ENCODE measurements around the gene TWIST1. TPM values are rescaled to one million over a fixed set of nuclear protein-coding genes. Genes with fewer than 3 reads are reported as not detected.

The TWIST1 gene
- total RNA-seq, 1 donor from 2014 or later, result not detected

- Mint-ChIP-seq H3K4me3 (ENCODE audit: unreplicated experiment) (no peak overlapping the region), H3K27ac (ENCODE audit: unreplicated experiment) (no peak overlapping the region), H3K36me3 (ENCODE audit: unreplicated experiment) (no peaks in the 10 kb centered on the region), H3K27me3 (ENCODE audit: unreplicated experiment) (peaks cover 18% of the 10 kb centered on the region), H3K4me1 (ENCODE audit: low read depth, unreplicated experiment) (peaks cover 5% of the 10 kb centered on the region), H3K9me3 (ENCODE audit: unreplicated experiment) (peaks cover under 1% of the 10 kb centered on the region)
- TF ChIP-seq, protein P1, sequence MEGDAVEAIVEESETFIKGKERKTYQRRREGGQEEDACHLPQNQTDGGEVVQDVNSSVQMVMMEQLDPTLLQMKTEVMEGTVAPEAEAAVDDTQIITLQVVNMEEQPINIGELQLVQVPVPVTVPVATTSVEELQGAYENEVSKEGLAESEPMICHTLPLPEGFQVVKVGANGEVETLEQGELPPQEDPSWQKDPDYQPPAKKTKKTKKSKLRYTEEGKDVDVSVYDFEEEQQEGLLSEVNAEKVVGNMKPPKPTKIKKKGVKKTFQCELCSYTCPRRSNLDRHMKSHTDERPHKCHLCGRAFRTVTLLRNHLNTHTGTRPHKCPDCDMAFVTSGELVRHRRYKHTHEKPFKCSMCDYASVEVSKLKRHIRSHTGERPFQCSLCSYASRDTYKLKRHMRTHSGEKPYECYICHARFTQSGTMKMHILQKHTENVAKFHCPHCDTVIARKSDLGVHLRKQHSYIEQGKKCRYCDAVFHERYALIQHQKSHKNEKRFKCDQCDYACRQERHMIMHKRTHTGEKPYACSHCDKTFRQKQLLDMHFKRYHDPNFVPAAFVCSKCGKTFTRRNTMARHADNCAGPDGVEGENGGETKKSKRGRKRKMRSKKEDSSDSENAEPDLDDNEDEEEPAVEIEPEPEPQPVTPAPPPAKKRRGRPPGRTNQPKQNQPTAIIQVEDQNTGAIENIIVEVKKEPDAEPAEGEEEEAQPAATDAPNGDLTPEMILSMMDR (IDR thresholded peaks at IDR 0.05; ENCODE audit: partially characterized antibody, unreplicated experiment), result no peak
- DNase-seq, result no peak
These were observed 15.5 kb downstream of the TWIST1 start for GRCh38 chr7:19101909-19102308.

GRCh38 chr7:19101472-19101871 is 16.0 kb downstream of the TWIST1 start:
- H3K9me3 Mint-ChIP-seq (ENCODE audit: unreplicated experiment), result no peaks in the 10 kb centered on the region
- H3K36me3 Mint-ChIP-seq (ENCODE audit: unreplicated experiment), result no peaks in the 10 kb centered on the region
- no peak overlapping the region for H3K27ac Mint-ChIP-seq (ENCODE audit: unreplicated experiment)
- H3K4me1 Mint-ChIP-seq (ENCODE audit: low read depth, unreplicated experiment), result peaks cover 2% of the 10 kb centered on the region
- TF ChIP-seq, protein P1 (IDR thresholded peaks at IDR 0.05; ENCODE audit: partially characterized antibody, unreplicated experiment), result no peak
- peaks cover 16% of the 10 kb centered on the region for H3K27me3 Mint-ChIP-seq (ENCODE audit: unreplicated experiment)
- no peak overlapping the region for H3K4me3 Mint-ChIP-seq (ENCODE audit: unreplicated experiment)
- DNase-seq, result no peak

- Mint-ChIP-seq H3K27ac (ENCODE audit: unreplicated experiment) (no peak overlapping the region), H3K27me3 (ENCODE audit: unreplicated experiment) (peaks cover 7% of the 10 kb centered on the region), H3K4me3 (ENCODE audit: unreplicated experiment) (no peak overlapping the region), H3K4me1 (ENCODE audit: low read depth, unreplicated experiment) (no peaks in the 10 kb centered on the region), H3K36me3 (ENCODE audit: unreplicated experiment) (no peaks in the 10 kb centered on the region), H3K9me3 (ENCODE audit: unreplicated experiment) (no peaks in the 10 kb centered on the region)
- DNase-seq, result no peak
- TF ChIP-seq, protein P1 (IDR thresholded peaks at IDR 0.05; ENCODE audit: partially characterized antibody, unreplicated experiment), result no peak
These were observed 17.5 kb downstream of the TWIST1 start for GRCh38 chr7:19099924-19100323.

- no peak for DNase-seq
- H3K36me3 Mint-ChIP-seq (ENCODE audit: unreplicated experiment), result no peaks in the 10 kb centered on the region
These were observed 18.2 kb downstream of the TWIST1 start for GRCh38 chr7:19099194-19099593.

GRCh38 chr7:19098510-19098909 is 18.9 kb downstream of the TWIST1 start:
- Mint-ChIP-seq H3K36me3 (ENCODE audit: unreplicated experiment) (no peaks in the 10 kb centered on the region), H3K9me3 (ENCODE audit: unreplicated experiment) (no peaks in the 10 kb centered on the region), H3K27me3 (ENCODE audit: unreplicated experiment) (peaks cover 7% of the 10 kb centered on the region), H3K27ac (ENCODE audit: unreplicated experiment) (no peak overlapping the region), H3K4me1 (ENCODE audit: low read depth, unreplicated experiment) (no peaks in the 10 kb centered on the region), H3K4me3 (ENCODE audit: unreplicated experiment) (no peak overlapping the region)
- DNase-seq, result no peak
- TF ChIP-seq, protein P1 (IDR thresholded peaks at IDR 0.05; ENCODE audit: partially characterized antibody, unreplicated experiment), result no peak

More at GRCh38 chr7:19099194-19099593, 18.2 kb downstream of the TWIST1 start:
- TF ChIP-seq, protein P1 (IDR thresholded peaks at IDR 0.05; ENCODE audit: partially characterized antibody, unreplicated experiment), result no peak
- H3K27me3 Mint-ChIP-seq (ENCODE audit: unreplicated experiment), result peaks cover 7% of the 10 kb centered on the region
- no peak overlapping the region for H3K4me3 Mint-ChIP-seq (ENCODE audit: unreplicated experiment)
- no peaks in the 10 kb centered on the region for H3K9me3 Mint-ChIP-seq (ENCODE audit: unreplicated experiment)
- H3K4me1 Mint-ChIP-seq (ENCODE audit: low read depth, unreplicated experiment), result no peaks in the 10 kb centered on the region
- no peak overlapping the region for H3K27ac Mint-ChIP-seq (ENCODE audit: unreplicated experiment)

Data from glutamatergic neuron (in vitro differentiated cells).